DMS153 (cell line): ENCODE measurements around the gene OXSR1.

Experiments
- DNase-seq: peaks from one replicate; lab custom pipeline; 2025; lab: John Stamatoyannopoulos, UW

OXSR1 gene

DNA sequence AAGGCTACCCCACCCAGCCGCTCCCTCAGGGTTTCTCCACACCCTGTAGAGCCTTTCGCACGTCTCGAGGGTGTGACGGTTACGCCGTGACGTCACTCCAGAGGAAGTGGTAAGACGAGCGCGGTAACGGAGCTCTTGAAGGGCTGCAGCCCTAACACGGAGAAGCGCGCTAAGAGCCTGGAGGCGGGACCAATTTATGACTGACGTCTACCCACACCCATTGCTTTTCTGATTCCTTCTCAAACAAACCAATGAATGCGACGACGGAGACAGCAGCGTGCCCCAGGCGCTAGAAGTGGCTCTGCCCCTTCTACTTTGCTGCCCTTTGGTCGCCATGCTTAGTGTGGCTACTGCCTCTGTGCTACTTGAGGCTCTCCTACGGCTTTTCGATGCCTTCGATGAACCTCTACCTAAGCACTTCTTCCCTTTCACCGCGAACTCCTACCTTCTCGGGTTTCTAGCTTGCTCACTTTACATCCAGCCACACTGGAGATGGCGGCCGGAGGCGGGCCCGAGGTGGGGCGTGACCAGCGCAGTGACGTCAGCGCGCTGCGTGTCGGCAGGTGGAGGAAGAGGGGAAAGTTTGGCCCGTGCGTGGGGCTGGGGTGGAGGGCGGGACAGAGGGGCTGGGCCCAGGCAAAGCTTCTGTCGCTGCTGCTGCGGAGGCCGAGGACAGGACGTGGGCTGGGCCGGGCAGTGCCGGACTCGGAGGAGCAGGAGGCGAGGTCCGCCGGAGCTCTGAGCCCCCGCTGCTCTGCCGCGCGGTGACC lies at the start of gene OXSR1:
Gene OXSR1 (plus strand): TSS at position 586 of the 770 bp plus-strand sequence. CDS start 340 bp downstream, outside the sequence.
- DNase-seq = peak; percentile 97

DNA sequence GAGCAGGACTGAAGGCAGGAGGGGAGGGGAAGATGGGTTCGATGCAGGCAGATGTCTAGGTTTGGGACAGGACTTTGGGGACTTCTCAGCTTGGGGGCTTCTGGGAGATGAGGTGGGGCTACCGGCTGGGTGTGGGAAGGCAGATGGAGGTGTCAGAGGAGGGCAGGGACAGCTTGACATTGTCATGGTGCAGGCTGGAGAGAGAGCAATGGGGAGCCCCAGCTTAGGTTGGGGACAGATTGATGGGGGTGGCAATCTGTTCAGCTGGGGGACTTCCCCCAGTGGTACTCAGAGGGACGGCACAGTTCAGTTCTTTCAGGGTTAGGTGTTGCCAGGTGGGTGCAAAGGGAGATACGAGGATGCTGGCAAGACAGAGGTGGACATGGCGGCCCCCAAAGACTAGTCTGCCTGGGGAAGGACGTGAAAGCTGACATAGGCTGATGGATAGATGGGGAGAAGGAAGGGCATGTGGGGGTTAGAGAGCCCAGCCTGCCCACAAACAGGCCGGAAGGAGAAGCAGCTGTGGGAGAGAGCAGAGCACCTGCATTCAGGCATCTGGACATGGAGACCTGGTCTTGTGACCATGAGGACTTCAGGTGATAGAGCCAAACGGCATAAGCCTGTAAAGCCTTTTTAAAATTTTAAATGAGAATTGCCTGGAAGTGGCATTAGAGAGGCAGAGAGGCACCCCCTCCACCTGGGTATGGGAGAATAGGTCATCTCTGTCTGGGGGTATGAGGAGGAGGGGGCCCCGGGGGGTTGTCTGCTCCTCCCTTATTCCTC lies 49.5 kb upstream of the OXSR1 start:
- DNase-seq = no peak

DNA sequence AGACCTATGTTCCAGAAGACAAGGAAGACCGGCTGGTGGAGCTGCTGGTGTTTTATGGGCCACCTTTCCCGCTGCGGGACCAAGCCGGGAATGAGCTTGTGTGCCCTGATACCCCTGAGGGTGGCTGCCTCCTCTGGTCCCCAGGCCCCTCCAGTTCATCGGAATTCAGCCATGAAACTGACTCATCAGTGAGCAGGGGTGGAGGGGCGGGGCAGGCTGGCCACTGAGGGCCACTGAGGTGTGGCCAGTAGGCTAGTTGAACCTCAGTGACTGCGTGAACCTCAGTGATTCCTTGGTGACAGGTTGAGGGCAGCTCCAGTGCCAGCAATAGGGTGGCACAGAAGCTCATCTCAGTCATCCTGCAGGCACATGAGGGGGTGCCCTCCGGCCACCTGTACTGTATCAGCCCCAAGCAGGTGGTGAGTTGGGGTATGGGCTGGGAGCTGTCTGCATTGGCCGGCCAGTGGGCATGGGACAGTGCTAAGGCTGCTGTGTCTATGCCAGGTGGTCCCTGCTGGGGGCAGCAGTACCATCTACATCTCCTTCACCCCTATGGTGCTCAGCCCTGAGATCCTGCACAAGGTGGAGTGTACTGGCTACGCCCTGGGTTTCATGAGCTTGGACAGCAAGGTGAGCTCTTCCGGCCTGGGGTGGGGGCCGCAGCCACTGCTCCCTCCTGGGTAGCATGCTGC lies 48.7 kb upstream of the OXSR1 start:
- no peak for DNase-seq

DNA sequence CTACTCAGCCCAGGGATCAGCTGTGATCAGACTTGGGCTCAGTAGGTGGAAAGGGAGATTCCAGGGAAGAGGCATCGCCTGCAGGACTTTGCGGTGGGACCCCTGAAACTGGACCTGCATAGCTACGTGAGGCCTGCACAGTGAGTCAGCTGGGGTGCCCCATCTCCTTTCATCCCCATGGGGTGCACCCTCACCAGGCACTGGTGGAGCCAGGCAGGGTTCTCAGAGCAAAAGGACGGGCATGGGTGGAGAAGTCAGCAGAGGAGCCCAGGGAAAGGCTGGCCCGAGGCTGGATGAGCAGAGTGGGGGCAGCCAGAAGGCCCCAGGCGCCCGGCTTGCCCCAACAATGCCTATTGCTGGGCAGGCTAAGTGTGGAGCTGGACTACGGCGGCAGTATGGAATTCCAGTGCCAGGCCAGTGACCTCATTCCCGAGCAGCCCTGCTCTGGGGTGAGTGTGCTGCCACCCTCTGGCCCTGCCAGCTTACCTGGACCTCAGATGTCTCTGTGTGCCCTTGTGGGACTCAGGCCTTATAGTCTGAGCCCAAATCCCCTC lies 48.1 kb upstream of the OXSR1 start:
- no peak for DNase-seq

DNA sequence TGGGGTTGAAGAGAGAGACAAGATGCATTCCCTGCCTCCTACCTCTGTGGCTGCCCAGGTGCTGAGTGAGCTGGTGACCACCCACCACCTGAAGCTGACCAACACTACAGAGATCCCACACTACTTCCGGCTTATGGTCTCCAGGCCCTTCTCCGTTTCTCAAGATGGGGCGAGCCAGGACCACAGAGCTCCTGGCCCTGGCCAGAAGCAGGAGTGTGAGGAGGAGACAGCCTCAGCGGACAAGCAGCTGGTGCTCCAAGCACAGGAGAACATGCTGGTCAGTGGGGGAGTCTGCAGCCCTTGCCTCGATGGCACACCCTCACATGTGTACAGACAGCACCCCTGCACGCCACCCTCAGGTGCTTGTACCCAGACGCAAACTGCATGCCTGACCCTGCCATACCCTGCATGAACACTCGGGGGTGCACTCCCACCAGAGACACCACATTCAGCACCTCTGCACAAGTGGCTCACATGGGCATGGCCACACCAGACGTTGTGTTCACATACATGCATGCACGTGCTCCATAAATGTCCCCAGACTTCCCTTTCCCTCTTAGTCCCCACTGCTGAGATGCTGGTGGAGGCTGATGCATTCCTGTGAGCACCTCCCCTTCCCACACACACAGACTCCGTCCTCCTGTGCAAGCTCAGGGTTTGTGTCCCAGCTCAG lies 47.5 kb upstream of the OXSR1 start:
- no peak for DNase-seq

DNA sequence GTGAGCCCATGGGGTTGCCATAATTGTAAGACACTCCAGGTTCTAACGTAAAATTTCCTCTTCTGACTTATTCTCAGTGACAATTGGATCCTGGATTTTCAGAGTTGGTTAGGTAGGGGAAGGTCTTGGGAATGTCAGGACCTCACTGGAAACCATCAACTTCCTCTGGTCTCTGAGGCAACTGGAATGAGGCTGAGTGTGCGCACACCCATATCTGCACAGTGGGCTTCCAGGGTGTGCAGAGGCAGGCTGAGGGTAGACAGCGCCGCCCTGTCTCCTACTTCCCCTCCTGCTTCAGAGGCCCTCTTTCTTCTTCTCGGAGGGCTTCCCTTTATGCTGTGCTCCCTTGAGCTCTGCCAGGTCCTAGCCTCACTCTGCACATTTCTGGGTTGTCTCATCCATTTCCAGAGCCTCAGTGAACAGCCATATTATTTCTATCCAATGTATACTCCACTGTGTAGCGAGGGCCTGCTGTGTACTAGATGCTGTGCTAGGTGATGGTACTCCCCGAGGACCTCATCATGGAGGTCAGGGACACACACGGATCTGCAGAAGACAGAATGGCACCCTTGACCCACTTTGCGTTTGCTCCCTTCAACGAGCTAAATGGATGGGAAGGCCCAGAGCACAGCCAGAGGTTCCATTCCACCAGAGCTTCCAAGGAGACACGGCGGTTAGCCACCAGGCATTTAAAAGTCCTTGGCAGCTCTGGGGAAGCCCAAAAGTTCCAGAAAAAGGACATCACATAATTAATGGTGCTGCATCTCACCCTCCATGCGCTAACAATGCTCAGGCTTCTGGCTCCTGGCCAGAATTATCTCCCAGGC lies 46.7 kb upstream of the OXSR1 start:
- no peak for DNase-seq

DNA sequence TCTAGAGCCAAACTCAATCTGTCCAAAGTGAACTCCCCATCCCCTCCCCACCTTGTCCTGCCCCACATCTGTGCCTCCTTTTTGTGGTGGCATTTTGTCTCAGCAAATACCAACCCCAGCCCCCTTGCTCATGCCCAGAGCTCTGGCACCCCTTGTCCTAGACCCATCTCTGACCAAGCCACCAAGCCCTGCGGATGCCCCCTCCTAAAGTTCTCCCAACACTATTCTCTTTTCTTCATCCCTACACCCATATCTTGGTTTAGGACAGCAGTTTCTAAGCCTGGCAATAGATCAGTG lies 46.1 kb upstream of the OXSR1 start:
- no peak for DNase-seq

DNA sequence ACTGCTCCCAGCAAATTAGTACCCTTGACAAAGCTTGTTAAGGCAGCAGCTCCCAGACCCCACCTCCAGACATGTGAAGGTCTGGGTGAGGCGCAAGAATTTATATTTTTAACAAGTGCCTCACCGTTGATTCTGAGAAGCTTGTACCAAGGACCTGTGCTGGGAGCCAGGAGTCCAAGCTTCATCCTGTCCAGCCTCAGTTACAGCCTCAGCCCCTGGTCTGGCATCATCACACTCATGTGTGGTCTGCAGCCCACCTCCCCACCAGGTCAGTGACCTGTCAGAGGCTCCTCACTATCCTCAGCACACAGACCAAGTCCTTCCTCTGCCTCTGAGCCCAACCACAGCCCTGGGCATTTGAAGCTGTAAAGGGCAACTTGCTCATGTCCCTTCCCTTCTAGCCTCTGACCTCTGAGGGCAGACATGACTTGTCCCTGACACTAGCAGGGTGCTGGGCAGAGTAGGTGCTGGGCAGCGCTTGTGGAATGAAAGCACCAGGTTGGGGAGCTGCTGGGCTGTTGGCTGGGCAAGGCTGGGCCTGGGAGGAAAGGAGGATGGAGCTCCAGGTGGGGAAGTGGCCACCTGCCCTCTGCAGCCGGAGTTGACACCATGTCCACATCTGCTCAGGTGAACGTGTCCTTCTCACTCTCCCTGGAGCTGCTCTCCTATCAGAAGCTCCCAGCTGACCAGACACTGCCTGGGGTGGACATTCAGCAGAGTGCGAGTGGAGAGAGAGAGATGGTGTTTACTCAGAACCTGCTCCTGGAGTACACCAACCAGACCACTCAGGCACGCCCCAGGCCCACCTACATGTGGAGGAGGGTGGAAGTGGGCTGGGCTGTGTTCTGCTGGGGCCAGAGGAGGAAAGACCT lies 45.3 kb upstream of the OXSR1 start:
- DNase-seq = no peak

DNA sequence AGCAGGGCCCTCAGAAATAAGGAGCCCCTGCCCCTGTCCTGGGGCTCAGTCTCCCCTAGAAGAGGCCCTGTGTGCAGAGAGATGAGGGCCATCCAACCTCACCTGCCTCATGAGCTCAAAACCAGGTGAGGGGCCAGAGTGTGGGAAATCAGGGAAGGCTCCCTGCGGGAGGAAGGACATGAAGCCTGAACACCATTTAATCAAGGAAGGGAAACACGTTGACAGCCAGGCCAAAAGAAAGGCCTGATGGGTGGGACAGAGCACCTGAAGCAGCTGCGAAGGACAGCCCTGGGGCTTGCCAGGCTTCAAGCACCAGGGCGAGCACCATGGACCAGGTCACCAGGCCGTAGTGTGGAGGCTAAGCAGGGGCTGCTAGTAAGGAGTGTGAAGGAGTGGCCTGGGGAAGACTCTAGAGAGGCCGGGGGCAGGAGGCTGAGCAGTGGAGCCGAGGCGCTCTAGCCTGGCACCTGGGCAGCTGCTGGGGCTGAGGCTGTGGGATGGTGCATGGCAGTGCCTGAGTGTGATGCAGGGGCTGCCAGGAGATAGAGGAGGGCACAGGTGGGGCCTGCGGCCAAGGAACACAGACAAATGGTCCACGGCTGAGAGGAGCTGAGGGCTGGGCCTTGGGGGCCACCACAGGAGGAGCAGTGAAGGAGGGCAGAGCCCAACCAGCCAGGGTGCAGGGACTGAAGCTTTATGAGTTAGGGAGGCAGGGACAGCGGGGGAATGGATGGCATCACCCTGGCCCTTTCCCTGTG lies 44.5 kb upstream of the OXSR1 start:
- no peak for DNase-seq

DNA sequence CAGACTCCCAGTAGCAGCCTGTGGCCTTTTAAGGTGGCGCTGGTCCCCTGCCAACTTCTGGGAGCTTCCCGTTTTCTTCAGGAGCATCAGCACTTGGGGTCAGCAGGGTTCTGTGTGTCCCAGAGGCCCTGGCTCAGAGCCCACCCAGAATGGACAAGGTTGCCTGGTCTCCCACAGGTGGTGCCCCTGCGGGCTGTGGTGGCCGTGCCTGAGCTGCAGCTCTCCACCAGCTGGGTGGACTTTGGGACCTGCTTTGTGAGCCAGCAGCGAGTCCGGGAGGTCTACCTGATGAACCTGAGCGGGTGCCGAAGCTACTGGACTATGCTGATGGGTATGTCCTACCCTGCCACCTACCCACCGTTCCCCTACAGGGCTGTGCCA lies 43.9 kb upstream of the OXSR1 start:
- DNase-seq = no peak

DNA sequence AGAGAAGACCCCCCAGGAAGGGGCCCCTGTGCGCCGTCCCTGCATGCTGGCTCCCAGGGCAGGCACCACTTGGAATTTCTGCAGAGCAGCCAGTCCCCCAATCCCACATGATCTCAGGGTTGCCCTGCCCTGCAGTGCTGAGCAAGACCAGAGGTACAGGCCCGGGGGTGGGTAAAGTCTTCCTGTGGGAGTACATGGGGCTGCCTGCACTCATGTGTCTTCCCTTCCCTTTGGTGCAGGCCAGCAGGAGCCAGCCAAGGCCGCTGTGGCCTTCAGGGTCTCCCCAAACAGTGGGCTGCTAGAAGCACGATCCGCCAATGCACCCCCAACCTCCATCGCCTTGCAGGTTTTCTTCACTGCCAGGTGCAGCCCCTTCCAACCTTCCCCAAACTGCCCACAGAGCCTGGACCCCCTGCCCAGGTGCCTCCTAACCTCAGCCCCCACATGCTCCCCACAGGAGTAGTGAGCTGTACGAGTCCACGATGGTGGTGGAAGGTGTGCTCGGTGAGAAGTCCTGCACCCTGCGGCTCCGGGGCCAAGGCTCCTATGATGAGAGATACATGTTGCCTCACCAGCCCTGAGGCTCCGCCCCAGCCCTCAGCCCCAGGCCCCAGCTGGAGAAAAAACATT lies 43.4 kb upstream of the OXSR1 start:
- DNase-seq = no peak

DNA sequence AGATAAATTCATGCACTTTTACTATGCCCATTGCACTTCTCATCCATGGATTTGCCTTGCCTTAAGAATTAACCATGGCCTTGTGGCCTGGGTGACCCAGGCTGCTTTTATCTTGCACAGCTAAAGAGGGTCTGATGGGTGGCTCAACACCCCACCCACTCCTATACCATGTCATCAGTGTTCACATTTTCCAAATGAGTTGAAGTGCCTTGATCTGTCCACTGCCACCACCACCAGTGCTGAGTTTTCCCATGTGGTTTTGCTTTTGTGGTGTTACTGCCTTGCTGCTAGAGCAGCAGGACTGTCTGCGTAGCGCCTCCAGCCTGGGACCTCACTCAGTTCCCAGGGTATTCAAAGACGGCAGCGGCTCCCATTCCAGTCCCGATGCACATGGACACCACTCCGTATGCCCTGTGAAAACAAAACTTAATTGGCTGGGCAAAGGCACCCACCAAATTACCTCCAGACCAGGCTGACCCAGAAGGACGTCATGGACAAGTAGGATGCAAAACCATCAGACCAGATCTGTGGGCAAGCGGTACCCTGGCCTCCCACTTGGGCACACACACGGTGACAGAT lies 42.5 kb upstream of the OXSR1 start:
- no peak for DNase-seq

DNA sequence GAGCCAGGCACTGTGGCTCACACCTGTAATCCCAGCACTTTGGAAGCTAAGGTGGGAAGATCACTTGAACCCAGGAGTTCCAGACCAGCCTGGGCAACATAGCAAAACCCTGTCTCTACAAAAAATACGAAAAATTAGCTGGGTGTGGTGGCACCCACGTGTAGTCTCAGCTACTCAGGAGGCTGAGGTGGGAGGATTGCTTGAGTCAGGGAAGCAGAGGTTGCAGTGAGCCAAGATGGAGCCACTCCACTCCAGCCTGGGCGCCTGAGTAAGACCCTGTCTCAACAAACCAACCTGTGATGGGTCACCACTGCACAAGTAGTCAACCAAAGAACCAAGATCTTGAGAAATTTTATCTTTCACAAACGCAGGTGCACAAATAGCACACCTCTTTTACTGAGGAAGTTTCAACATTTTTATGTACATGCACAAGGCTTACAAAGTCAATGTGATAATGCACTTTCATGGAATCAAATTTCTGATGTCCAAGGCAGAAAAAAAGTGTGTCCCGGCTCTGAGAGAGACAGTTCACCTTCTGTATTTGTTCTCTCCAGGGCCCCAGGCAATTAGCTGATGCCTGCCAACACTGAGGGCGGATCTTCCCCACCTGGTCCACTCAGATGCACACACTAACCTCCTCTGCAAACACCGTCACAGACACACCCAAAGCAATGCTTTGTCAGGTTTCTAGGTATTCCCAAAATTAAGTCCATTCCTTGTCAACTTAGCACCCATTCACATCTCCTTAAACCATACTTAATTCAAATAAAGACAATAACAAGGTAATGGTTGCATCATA lies 40.8 kb upstream of the OXSR1 start:
- DNase-seq = no peak

DNA sequence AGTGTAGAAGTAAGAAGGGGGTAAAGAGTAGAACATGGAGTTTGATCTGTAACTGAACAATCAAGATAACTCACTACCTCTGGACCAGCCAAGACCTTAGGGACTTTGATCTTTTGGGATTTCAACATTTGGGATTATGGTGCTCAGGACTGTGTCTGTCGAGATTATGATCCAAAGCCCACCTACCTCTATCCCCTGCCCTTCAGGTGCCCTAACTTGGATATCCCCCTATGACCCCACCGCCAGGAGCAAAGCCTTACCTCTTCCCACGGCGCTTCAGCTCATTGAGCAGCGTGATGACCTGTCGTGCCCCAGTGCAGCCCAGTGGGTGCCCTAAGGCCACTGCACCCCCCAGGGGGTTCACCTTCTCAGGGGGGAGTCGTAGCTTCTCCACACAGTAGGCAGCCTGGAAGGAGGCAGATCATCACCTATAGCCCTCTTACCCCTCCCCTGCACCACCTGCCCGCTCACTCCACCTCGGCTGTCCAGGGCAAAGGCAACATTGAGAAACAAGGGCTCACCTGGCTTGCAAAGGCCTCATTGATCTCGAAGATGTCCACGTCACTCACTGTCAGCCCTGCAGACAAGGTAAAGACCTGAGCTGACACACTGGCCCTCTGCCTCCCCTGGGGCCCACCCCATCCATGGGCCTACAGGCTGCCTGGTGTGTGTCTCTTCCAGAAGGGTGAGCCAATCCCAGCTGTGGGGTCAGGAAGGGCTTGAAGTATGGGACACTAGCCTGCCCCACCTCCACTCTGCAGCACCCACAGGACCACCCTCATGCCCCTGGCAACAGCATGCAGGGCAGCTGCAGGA lies 39.8 kb upstream of the OXSR1 start:
- DNase-seq = no peak

DNA sequence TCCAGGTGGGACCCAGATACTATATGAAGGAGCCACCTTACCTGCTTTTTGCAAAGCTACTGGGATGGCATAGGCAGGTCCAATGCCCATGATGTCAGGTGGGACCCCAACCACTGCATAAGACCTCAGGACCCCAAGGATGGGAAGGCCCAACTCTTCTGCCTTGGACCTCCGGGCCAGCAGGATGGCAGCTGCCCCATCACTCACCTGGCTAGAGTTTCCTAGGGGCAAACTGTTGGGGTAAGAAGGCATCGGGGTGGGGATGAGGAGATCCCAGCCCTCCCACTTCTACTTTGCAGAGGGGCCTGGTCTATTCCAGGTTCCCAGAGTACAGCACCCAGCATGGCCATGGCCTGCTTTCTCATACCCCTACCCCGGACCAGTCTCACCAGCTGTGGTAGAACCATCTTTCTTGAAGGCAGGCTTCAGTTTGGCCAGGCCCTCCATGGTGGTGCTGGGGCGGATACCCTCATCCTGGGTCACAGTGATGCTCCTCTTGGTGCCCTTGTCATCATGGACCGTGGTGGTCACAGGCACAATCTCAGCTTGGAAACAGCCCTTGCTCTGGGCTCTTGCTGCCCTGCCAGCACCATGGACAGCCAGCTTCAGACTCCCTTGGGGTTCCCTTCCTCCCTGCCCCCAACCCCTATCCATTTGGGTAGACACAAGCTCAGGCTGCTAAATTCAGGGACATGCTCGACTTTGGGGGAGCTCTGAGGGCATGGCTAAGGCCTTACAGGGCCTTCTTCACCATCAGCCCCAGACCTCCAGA lies 39.0 kb upstream of the OXSR1 start:
- DNase-seq = no peak

DNA sequence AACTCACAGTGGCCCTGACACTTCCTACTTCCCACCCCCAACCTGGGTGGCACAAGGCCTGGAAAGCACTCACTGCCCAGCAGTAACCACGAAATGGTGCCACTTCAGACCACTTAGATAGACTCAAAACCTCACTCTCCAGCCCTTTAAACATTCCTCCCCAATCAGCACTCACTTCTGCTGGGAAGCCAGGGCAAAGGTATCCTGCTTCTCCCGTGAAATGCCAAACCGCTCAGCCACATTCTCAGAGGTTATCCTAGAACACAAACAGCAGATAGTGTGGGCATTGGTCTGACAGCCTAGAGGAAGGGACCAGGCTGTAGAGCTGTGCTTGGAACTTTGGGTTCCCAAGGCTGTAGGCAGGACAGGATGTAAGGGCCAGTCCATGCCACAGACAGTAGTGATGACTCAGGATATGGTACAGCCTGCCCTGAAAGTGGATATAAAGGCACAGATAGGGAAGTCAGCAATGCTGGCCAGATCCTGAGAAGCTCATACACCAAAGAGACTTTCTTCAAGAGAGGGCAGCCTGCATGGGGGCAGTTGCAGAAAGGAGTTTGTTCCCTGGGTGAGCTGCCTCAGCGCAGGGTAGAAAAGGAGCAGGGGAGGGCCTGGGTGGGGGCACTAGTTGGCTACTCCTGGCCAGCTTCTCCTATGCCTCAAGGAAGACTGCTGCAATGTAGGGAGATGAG lies 37.6 kb upstream of the OXSR1 start:
- no peak for DNase-seq
